Measurements from ENCODE around the gene GRIN3A.
"Not testable (repeated sequence)": the region's sequence is repeated elsewhere in the genome, so short reads cannot be mapped to it uniquely, and the experiment has no call there.

The GRIN3A gene

DNA sequence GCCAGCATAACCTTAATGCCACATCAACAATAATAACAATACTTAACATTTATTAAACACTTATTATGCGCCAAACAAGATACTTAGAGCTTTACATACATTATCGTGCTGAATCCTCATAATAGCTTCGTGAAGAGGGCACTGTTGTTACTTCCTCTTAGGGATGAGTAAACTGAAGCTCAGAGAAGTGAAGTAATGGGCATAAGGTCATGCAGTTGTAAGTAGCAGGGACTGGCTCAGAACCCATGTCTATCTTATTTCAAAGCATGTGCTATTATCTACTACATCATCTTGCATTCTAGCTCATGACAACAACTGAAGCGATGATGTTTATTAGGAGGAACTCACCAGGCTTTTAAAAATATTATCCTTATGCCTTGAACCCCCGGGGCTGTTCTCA, 108.8 kb downstream of the GRIN3A start:
- no peak for DNase-seq

DNA sequence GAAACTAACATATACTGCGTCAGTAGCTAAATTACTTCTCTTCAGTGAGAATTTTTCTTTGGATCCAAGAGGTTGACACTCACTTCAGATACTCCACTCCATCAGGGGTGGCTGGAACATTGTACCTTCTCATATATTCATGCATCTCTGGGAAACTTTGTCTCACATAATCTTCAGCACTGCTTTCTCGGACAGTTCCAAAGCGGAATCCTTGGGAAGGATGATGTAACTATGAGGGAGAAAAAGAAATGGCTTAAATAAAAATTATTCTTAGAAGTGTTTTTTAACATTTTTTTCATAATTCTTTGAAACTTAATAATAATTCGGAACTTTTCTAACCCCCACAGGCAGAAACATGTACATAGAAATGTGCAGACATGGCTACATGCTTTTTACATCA, 110.3 kb downstream of the GRIN3A start:
- DNase-seq = no peak

DNA sequence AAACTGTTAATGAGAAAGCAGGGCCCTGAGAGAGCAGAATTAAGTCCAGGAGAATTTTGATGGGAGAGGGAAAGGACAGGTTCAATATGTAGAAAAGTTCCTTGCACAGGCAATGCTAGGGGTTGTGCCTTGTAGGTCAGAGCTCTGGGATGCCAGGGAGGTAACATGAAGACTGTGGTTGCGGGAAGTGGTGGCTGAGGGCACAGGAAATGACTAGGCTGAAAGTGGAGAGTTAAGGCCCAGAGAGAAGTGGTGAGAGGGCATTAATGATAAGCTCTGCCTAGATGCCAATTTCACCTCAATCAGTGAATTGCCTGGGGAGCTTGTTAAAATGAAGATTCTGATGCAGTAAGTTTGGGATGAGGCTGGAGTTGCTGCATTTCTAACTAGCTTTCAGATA, 112.2 kb downstream of the GRIN3A start:
- no peak for DNase-seq

DNA sequence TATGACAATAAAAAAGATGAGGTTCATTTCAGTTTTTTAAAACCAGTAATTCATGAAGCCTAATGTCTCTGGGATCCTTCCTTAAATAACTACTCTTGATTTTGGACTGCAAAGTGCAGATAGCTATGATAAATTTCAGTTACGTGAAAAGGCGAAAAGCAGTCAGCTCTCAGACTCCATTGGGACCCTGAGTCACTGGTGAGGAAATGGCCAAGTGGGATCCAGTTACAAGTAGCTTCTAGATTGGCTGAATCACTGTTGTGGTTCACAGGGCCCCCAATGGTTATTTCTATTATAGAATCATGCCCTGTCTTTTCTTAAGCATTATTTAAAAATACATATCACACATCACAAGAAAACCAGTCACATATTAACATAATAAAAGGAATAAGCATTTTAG, 112.6 kb downstream of the GRIN3A start:
- DNase-seq = no peak

DNA sequence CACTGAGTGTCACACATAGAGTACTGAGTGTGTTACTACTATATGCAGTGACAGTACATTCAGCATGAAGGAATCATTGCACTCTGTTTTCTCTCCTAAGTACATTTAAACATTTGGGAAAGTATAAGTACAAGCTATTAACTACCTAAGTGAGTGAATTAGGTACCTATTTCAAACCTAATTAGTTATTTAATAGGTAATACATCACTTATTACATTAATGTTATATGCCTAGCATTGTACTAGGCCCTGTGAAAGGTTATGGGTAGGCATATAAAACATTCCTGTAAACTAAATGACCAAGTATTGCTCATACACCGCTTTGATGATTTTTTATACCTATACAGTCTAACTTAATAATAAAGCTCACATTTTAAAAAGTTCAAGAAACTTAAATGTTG, 118.0 kb downstream of the GRIN3A start:
- DNase-seq = no peak

DNA sequence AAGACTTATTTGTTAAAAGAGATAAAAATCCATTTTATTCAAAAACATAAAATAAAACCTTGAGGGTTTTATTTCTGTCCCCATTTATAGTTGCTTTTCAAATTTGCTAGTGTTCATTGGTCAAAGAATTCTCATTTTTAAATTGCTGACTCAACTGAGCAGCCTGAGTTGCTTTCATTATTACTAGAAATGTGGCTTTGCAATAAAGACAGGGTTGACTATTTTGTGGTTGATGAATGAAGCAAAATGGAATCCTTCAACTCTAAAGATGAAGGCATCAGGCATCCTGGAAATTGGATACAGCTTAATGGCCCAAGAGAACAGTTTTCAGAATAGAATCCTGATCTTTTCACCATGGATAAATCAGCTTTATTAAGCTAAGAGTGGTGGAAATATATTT, 119.7 kb downstream of the GRIN3A start:
- DNase-seq = no peak

DNA sequence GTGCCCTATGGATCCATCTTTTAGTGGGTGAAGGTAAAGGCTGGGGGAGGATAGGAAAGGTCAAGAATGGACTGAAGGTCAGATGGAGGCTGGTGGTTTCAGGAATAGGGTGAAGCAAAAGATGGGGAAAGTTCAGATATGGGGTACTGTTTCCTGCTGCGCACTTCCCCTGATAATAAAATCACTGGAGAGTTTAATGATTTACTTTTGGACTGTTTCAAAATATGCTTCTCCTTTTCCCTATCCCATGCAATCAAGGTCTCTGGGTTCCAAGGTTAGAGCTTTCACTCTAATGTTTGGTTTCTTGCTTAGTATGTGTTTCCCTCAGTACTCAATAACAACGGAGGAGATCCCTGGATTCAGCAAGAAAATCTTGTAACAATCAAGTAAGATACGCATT, 132.9 kb downstream of the GRIN3A start:
- no peak for DNase-seq

DNA sequence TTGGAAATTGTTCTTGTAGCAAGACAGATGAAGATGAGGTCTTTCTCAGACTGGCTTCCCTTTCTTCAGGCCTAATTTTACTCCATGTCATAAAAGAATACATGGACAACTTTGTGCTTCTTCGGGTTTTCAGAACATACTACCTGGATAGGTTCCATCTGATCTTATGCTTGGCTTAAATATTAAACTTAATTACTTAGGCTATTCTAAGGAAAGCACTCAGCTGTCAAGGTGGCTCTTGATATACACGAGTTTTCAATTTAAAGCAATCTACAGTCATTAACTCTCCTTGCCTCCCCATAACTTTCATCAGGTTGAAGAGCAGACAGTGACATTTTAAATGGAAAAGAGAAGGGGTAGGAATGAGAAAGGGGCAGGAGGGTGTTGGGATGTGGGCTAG, 134.2 kb downstream of the GRIN3A start:
- DNase-seq = no peak

DNA sequence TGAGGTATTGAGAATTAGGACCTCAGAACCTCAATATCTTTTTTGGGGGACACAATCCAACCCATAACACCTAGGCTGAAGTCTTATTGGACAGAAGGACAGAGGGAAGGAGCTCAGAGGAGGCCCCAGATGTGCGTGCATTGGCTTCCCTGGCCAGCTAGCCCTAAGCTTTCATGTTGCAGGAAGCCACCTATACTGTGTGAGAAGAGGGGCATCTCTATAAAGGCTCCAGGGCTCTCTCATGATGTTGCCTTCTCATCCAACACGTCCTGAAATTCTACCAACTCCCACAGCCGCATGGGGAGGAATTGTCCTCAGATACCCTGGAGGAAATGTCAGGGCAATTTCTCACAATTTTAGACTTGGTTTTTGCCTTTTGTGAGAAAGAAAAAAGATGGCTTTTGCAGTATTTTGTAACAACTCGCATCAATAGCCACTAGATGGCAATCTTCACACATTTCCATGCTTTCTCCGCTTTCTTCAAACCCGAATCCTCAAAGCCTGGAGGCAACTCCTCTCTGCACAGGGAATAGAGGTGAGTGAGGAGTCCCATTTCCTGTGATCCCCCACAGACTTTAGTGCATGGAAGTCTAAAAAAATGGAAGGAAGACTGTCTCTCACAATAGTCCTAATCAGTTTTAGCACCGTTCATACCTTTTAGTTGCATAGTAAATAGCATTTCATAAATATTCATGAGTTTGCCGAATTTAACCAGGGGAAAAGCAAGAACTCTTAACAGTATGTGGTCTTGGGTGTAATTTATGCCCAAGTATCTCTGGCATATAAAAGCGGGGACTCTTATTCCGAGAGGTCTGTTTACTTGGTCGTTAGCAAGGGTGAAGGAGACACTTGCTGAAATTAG, 136.3 kb downstream of the GRIN3A start:
- DNase-seq = peak; percentile 15

DNA sequence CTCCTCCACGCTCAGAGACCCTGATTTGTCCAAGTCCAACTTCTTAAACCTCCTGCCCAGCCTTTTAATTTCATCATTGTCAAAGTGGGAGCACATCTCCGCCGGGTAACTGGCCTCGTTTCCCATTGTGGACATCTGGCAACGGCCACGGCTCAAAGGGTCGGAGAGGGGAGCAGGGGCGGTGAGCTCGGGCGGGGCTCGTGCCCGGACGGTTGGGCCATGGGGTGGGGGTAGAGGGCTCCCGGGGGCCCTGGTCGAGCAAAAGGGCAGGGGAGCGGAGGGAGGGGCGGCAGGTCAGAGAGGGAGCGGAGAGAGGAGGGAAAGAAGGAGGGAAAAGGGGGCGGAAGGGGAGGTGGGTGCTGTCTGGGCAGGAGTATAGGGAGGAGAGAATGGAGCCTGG, 143.7 kb downstream of the GRIN3A start, which contains the start of gene PPP3R2:
TSS of gene PPP3R2 (minus strand) at position 174 of the 400 bp plus-strand sequence. CDS start at position 126, 48 bp downstream.
- no peak for DNase-seq

DNA sequence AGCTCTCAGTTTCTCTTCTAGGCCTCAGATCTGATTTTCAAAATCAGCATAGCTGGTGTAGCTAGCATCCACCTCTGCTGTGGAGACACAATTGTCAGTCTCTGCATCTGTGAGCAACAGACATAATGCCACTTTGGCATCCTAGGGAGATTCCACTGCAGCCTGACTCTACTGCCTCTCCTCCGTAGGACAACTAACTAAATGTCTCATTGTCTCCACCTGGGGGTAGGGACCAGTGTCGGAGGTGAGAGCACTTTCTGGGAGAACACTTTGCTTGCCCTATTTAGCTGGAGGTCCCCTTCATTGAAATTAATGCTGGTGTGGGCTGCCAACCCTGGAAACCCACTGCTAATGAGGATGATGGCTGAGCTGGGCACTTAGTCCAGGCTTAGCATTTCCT, 145.1 kb downstream of the GRIN3A start:
- DNase-seq = no peak

DNA sequence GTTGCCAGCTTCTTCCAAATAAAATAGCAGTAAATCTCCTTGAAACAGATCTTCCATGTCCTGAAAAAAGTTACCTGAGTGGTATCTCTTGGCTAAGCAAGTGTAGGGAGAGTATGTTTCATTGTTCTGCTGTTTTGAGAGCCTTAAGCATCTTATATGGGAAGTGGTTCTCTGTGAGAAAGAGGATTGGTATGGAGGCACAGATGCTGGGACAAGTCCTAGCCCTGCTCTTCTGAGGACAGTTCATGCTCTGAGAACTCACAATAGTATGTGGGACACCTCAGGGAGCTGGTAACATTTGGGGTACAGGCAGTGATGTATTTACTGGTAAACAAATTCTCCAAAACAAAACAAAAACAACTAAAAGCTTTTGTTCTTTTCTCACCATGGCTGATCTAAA, 145.7 kb downstream of the GRIN3A start:
- no peak for DNase-seq

DNA sequence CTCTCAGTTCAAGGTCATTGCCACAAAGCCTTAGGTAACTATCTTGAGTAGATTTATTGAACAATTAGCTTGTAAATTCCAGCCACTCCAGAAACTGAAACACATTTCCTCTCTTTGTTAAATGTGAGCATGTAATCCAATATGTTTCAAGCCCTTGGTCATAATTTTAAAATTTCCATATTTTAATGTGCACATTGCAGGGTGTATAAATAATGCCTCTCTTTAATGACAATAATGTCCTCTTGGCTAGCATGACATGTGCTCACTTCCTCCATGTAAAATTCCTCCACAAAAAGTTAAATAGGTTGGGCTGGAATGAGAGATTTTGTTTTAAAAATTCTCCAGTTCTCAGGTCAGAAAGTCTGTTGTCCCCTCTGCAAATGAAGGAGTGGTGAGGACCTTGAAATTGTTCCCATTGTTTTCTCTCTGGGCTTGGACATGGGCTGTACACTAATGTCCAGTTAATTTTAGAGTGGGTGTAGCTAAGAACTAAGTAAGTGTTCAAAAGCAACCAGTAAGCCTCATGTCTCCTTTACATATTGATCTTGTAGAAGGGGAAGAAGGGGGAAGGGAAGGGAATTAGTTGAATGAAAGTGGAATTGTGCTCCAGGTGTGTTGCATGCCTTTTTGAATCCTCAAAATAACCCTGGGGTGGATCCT, 146.5 kb downstream of the GRIN3A start:
- no peak for DNase-seq

DNA sequence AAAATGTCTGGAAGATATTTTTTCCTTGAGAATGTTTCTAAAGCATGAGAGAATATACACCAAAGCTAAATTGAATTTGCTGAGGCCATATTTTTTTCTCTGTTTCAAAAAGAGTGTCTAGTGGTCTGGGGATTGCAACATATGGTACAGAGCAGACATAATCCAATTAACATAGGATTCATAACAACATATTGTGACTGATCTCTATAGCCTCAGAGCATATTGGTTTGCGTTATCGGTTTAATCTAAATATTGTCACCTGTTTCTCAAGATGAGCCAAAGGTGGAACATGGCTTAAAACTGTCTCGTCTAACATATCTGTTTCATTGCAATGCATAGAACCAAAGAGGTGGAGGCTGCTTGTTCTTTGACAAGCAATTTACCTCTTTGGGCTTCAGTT, 147.5 kb downstream of the GRIN3A start:
- DNase-seq = peak; percentile 20

DNA sequence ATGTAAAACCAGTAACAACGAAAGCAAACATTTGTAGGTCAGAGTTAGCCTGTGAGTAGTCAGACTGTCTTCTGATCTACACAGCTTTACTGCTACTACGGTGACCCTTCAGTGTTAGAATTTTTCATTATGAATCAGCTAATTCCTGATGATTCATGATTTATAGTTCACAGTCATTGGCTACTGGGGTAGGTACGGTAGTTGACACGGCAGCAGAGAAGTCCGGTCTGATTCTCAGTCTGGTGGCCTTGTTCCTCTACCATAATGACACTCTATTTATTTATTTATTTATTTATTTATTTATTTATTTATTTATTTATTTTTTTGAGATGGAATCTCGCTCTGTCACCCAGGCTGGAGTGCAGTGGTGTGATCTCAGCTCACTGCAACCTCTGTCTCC, 148.4 kb downstream of the GRIN3A start:
- DNase-seq = not testable (repeated sequence)

DNA sequence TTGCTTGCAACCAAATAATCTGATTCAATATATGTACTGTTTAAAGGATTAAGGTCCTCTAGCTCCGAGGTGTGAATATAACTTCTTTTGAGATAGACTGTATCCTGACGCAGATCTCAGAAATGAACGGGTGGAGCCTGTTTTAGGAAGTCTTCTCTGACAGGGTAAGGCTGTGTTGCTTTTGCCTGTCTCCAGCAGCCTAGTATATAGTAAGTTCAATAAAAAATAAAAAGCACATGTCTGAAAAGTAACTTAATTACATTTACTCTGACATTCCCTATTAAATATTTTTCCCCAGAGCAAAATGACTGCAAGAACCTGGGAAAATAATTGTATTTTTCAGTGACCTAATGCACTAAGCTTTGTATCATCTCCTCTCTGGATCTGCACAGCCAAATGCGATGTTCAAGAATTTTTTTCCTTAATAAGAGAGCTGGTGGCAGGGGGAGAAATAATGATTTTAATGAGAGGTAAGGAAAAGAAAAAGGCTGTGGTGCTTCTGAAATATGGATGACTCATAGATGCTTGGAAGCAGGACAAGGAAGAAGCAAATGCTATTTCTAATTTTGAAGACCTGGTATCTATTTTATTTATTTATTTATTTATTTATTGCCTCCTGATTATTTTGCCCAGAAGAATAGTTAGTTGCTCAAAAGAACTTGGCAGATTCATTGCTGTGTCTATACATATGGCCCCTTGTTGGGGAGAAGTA, 151.0 kb downstream of the GRIN3A start:
- no peak for DNase-seq

DNA sequence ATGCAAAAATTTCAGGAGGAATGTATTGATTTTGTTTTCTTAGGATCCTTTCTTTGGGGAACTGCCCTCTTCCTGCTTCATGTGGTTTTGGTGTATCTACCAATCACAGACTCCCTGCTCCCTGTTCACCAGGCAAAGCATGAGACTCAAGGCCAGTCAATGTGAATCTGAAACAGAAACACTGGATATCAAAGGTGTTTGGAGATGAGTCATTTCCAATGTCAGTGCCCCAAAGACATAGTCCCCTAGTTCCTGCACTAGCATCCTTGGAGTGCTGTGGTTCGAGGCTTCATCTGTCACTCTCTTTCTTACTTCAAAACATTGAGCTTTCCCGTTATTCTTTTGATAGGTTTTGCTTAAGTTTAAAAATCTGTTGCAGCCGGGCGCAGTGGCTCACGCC, 151.8 kb downstream of the GRIN3A start:
- no peak for DNase-seq

DNA sequence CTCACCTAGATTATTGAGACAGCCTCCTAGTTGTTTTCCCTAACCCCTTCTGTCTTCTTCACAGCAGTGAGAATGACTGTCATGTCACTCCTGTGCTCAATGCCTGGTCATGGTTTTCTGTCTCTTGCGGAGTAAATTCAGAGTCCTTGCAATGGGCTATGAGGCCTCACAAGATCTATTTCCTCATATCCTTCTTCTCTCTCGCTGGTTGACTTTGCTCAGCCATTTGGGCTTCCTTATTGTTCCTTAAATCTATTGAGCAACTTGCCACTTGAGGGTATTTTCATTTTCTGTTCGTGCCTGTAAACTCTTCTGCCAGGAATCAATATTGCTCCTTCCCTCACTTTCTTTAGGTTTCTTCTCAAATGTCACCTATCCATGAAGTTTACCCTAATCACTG, 152.7 kb downstream of the GRIN3A start:
- no peak for DNase-seq

DNA sequence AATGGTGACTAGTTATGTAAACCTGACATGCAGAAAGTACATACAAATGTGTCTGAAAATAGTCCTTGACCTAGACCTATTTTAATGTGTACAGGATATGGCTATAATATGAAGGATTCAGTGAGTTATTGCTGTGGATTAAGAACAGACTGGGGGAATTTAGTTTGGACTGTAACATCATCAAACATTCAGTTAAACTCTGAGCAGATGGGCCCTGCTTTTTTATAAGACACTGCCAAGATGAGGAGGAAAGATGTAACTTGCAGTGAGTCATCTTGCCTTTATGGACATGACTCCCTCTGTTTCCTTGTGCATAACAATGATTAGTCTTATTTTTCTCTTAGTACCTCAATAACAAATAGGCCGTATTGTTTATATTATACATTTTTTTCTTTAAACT, 155.9 kb downstream of the GRIN3A start:
- DNase-seq = peak; percentile 56

DNA sequence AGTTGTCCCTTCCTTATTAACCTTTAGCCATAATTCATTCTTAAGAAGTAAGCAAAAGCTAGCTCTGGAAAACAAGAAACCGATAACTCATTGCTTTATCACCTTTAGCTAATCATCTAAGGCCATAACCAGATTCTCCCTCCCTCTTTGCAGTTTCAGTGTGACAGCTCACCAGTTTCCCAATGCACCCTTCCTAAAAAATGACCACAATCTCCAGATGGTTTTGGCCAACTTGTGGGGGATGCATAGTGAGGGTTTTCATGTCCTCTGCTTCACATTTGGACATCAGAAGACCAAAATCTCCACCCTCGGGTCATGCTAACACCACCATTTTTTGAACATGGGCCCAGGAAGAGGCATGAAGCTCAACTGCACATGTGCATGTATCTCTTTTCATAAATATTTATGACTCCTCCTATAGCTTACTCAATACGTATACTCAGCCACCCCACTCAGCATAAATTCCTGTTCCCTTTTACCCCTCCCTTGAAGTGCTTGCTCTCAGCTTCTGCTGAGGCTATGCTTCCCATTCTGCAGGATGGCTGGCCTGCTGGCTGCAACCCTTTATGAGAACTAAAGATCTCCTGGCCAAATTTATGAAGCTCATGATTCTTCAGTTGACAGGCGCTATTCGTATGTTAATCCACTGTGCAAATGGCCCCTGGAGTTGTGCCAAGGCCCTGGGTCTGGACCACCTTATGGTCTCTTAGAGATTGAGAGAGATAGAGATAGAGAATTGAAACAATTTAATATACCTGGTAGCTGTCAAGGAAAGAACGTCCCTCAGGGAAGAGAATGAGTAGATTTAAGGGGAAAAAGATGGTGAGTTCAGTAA, 158.5 kb downstream of the GRIN3A start:
- no peak for DNase-seq

DNA sequence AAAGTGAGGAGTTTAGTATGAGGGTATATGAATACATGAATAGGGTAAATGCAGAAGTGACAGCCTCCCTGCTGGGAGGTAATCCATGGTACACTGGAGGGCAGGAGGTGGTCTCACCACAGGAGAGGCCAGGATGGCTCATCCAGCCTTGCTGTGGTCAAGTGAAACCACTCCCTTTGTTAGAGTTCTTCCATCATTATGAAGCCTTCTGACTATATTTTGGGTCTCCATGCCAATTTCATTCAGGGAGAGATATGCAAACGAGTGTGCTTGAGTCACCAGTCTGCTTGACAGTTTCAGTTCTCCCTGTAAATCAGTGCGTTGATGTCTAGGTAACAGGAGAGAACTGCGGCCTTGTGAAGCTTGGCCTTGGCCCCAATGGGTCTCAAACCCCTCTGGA, 160.1 kb downstream of the GRIN3A start:
- no peak for DNase-seq

DNA sequence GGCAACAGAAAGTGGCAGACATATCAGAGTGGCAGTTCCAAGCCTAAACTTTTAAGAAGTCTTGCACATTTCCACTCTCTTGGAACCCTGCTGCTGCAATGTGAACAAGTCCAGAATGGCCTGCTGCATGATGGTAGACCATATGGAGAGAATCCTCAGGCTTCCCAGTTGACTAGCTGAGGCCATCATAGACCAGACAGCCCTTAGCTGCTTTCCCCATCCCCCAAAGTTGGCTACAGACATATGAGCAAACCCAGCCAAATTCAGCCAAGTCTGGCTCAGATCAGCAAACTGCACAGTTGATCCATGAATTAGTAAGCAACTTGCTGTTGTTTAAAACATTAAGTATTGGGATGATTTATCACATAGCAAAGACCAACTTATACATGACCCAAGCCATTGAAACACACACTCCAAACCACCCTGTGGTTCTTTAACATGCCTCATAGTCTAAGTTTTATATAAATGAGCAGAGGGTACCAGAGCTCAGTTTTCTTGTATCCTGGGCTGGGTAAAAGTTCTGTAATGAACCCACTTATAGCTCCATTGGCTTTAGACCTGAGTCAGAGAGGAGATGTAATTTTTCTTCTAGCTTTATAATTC, 163.6 kb downstream of the GRIN3A start:
- DNase-seq = no peak

DNA sequence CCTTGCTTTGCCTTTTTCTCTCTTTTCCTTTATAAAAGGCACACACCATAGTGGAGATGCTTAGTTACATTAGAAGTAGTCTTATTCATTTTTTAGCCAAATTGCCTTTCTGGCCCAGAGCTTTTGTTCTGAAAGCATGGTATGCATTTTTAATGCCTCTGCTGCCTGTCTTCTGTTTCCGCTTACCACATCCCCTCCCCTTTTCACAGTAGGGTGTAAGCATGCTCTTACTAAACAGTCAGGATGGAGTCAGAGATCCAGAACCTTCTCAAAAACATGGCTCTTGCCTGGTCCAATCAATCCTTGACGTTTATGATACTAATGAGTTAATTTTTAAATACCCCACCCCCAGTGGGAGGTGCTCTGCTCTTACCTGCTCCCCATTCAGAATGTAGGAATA, 166.1 kb downstream of the GRIN3A start:
- no peak for DNase-seq
